DMS 273 (cell line): ENCODE measurements around the gene LDAH.

ENCODE experiments used
- DNase-seq: peaks from one replicate; lab custom pipeline; 2025; ENCODE audit not compliant: unreplicated experiment; lab: John Stamatoyannopoulos, UW

The LDAH gene

GRCh38 chr2:20781656-20782265 lies 41.1 kb downstream of the LDAH start:
- peak; percentile 44 for DNase-seq

- no peak for DNase-seq
Observed at GRCh38 chr2:20771299-20771698, 51.6 kb downstream of the LDAH start.

- DNase-seq, result no peak
Observed at GRCh38 chr2:20766798-20767644, 55.9 kb downstream of the LDAH start.

DNA sequence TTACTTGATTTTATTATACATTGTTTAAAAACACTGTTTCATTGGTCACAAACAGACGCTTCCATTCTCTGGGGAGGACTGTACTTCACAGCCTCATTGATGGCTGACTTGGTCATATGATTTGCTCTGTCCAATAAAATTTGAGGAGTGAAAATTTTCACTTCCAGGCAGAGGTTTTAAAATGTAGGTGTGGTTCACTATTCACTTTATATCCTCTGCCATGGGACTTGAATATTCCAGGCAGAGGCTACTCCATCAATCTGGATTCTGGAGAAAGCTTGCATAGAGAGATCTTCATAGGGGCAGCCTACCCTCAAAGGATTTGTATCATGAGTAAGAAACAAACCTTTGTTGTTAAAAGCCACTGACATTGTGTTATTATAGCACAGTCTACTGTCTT lies 56.7 kb downstream of the LDAH start:
- DNase-seq, result no peak

DNA sequence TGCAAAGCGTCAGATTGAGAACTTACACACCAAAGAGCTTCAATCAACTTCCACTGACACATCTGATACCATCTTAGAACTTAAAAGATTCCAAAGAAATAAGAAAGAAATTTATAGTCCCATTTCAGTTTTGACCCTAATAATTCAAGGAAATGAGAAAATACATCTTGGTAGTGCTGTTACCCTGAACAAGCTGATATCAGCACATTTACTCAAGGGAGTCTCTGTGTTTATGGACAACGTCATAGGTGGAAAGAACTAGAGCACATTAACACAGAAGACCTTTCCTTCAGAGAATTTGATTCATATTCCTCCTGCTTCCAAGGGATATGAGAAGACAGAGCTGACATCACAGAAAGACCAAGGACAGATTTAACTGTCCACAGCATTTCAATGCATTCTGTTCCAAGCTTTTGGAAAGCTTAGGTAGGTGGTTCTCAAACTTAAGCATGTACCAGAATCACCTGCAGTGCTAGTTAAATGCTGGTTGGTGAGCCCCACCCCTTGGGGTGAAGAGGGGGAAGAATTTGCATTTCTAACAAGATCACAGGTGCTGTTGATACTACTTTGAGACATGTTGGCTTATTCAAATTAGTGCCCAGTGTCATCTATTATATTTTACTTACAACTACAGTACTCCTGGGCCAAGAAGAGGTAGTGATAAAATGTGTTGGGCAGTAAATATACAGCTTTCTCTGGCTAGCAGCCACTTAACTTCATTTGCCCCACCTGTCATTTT lies 59.8 kb downstream of the LDAH start:
- DNase-seq, result no peak

- DNase-seq, result no peak
Observed at GRCh38 chr2:20759487-20759886, 63.4 kb downstream of the LDAH start.

DNA sequence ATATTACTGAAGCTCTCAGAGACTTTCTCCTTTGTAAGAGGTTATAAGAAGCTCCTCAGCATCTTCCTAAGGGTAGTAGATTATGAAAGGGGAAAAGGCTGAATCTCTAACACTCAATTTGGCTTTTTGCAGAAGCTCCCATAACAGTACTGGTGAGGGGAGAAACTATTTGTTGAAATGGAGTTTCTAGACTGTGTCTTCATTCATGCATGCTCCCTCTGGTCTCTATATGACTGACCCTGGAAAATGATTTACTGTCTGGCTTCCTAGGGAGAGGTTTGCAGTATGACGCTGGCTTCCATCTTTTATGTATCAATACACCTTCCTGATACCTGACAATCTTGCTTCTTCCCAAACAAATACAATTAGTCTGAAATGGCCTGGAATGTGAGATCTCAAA lies 63.9 kb downstream of the LDAH start:
- no peak for DNase-seq

DNA sequence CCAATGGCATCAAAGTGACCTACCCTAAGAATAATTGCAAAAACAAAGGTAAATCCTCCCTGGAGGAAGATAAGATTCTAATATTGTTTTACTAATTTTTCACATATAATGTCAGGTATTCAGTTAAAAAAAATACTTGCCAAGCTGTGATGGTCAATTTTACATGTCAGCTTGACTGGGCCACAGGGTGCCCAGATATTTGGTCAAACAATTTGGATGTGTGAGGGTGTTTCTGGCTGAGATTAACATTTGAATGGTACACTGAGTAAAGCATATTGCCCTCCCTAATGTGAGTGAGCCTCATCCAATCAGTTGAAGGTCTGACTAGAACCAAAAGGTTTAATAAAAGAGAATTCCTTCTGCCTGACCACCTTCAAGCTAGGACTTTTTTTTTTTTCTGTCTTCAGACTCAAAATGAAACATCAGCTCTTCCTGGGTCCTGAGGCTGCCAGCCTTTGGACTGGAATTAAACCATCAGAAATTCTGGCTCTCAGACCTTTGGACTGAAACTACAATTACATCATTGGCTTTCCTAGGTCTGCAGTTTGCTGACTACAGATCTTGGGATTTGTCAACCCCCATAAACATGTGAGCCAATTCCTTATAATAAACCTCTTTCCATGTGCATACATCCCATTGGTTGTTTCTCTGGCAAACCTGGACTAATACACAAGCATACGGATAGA lies 65.4 kb downstream of the LDAH start:
- no peak for DNase-seq

DNA sequence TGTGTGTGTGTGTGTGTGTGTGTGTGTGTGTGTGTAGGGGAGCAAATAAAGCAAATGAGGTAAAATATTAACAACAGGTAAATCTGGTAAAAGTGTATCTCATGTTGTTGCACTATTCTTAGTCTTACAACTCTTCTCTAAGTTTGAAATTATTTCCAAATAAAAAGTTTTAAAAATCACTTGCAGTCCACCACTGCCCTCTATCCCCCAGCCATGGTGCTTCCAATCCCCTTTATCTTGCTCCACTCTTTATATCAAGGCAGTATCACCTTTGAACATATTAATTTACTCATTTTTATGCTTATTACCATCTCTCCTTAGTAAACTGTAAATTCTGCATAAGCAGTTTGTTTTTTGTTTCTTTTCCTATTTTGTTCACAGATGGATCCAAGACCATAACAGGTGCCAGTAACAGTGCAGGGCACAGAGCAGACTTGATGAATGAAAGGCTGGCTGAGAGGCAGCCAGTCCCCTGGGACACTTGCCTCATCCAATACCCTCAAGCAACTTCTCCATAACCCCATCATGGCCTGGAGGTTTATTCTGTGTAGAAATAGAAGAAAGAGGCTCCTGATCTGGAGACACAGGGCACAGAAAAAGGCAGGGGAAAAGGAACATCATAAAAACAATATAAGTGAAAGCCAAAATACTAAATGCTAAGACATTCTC lies 67.6 kb downstream of the LDAH start:
- peak; percentile 33 for DNase-seq

- no peak for DNase-seq
Observed at GRCh38 chr2:20752293-20752692, 70.6 kb downstream of the LDAH start.

DNA sequence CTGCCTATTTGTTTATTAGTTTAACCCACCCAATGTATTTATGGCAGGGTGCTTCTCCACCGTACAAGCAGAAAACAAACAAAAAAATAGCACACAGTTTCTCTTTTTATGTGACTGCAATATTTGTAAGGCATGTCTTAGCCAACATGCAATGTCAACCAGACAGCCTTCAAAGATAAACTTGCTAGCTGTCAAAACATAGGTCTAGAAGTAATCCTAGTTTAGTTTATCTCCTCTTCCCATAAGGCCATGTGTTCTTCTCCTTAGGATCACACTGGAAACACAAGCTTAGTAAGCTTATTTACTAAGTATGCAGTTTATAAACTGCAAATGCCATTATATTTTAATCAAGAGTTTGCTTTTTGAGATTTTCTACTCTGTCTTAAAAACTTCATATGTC lies 75.6 kb downstream of the LDAH start:
- no peak for DNase-seq

DNA sequence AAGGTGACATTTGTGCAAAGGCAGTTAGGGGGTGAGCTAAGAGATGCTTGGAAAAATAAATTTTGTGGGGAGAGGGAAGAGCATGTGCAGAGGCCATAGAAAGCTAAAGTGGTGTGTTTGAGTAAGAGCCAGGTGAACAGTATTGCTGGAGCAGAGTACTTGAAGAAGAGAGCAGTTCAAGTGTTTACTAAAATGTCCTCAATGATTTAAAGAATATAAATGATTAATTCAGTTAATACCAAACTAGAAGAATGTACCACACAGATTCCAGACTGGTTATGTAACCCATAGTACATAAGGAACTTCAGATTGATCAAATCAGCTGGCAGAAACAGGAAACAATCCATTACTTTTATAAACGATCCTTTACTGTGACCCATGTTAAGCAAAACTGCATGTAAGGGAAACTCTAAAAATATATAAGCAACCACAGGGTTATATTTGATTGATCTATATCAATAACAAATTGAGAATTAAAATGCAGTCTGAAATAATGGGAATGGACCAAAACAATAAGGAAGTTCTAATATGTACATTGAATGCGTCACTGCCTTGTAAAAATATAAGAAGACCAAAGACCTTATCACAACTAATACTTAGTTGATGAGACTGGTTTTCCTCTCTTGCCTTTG lies 76.9 kb downstream of the LDAH start:
- DNase-seq, result no peak

DNA sequence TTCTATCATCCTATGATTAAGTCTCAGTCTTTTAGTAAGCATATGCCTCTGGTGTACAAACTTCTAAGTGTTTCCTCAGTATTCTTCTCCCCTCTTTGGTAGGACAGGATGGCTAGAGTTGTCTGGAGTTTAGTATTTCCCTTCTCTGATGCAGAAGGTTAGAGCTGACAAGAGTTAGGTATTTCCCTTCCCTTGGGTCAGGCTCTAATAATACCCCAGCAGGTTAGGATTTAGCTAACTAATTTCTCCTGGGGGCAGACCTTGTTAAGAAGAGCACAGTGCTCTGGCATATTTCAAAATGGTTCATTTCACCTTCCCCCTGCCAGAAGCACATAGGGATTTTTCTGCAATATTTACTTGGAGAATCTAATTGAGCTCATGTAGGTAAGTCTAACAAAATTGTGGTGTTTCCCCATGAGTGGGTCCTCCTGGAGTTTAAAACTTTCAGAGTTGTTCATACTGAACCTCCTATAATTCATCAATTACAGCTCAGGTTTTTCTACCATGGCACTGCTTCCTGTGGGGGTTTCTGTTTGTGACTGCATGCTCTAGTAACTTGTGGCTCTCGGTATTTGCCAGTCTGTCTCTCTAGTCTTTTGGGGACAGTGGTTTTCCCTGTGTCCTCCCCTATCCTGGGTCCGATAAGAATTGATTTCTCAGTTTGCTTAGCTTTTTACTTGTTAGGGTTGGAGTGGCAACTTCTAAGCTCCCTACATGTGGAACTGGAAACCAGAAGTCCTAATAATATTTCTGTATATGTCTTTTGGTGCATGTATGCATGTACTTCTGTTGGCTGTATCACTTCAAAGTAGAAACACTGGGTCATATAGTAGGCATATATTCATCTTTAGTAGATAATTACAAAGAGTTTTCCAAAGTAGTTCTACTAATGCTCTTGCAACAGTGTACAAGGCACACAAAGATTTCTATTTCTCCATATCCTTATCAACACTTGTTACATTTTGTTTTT lies 78.2 kb downstream of the LDAH start:
- no peak for DNase-seq

DNA sequence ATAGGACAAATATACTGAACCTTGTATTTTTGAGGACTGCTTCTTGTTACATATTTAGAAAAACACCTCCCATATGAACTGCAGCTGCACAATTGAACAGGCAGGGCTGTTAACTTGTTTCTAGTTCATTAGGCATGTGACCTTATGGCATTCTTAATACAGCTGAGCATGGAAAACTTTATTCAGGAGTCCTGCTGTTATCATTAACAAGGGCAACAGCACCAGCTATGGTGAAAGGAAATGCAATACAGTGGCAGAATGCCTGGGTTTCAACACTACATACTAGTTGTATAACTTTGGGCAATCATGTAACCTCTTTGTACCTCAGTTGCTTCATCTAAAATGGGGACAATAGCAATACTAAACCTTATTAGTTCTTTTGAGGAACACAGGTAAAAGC lies 84.1 kb downstream of the LDAH start:
- no peak for DNase-seq

- no peak for DNase-seq
Observed at GRCh38 chr2:20737505-20737904, 85.4 kb downstream of the LDAH start.

GRCh38 chr2:20728114-20728758 lies 94.7 kb downstream of the LDAH start:
- no peak for DNase-seq

- DNase-seq, result no peak
Observed at GRCh38 chr2:20726913-20727312, 96.0 kb downstream of the LDAH start.

DNA sequence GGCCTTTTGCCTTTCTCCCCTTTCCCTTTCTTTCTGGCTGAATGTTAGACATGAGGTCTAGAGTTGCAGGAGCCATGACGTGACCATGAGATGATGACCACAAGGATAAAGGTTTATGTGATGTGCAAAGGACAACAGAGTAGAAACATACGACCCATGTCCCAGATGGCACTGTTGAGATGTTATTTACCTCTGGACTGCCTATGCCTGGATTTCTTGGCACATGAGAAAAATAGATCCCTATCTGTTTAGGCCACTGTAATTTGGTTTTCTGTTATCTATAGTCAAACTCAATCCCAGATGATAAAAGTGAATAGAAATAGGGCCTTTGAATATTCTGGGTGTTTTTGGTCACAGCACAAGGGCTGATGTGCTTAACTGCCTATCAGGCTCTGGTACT lies 97.1 kb downstream of the LDAH start:
- DNase-seq, result no peak
